Measurements from ENCODE around the gene USP34.
A peak's percentile ranks its signal among the peaks of the same experiment; 100 is the strongest.
"Not testable (repeated sequence)": the region's sequence is repeated elsewhere in the genome, so short reads cannot be mapped to it uniquely, and the experiment has no call there.

Gene USP34

GRCh38 chr2:61470965-61471904 is at the start of gene USP34:
TSS of gene USP34 (minus strand) at chr2:61471087. CDS start at chr2:61470692, 395 bp downstream.
- Histone ChIP-seq H3K36me3 (ENCODE audit: control insufficient read depth, insufficient read depth, low read length) (no peaks in the 10 kb centered on the region), H3K4me1 (ENCODE audit: control insufficient read depth, insufficient read depth, low read length) (peaks cover 6% of the 10 kb centered on the region), H3K9ac (ENCODE audit: low read depth, low read length) (peak within 1 kb of the TSS; percentile 97), H3K27me3 (ENCODE audit: control insufficient read depth, insufficient read depth, low read length) (no peaks in the 10 kb centered on the region), H3K9me3 (ENCODE audit: control insufficient read depth, insufficient read depth, low read length) (no peaks in the 10 kb centered on the region), H3K4me3 (ENCODE audit: low read depth, low read length) (peak within 1 kb of the TSS; percentile 68)

- Histone ChIP-seq H3K36me3 (ENCODE audit: control insufficient read depth, insufficient read depth, low read length) (peaks cover 27% of the 10 kb centered on the region), H3K9me3 (ENCODE audit: control insufficient read depth, insufficient read depth, low read length) (no peaks in the 10 kb centered on the region), H3K4me3 (ENCODE audit: low read depth, low read length) (no peak overlapping the region), H3K9ac (ENCODE audit: low read depth, low read length) (no peak overlapping the region), H3K27me3 (ENCODE audit: control insufficient read depth, insufficient read depth, low read length) (no peaks in the 10 kb centered on the region), H3K4me1 (ENCODE audit: control insufficient read depth, insufficient read depth, low read length) (no peaks in the 10 kb centered on the region)
These were observed 49.4 kb upstream of the USP34 start for GRCh38 chr2:61520261-61520660.

- no peak overlapping the region for H3K4me3 ChIP-seq (ENCODE audit: low read depth, low read length)
- peaks cover 31% of the 10 kb centered on the region for H3K36me3 ChIP-seq (ENCODE audit: control insufficient read depth, insufficient read depth, low read length)
- no peak overlapping the region for H3K9ac ChIP-seq (ENCODE audit: low read depth, low read length)
- no peaks in the 10 kb centered on the region for H3K27me3 ChIP-seq (ENCODE audit: control insufficient read depth, insufficient read depth, low read length)
- H3K4me1 ChIP-seq (ENCODE audit: control insufficient read depth, insufficient read depth, low read length): no peaks in the 10 kb centered on the region
- no peaks in the 10 kb centered on the region for H3K9me3 ChIP-seq (ENCODE audit: control insufficient read depth, insufficient read depth, low read length)
These were observed 42.0 kb upstream of the USP34 start for GRCh38 chr2:61512768-61513398.

- Histone ChIP-seq H3K36me3 (ENCODE audit: control insufficient read depth, insufficient read depth, low read length) (peaks cover 26% of the 10 kb centered on the region), H3K27me3 (ENCODE audit: control insufficient read depth, insufficient read depth, low read length) (no peaks in the 10 kb centered on the region), H3K9ac (ENCODE audit: low read depth, low read length) (no peak overlapping the region), H3K9me3 (ENCODE audit: control insufficient read depth, insufficient read depth, low read length) (no peaks in the 10 kb centered on the region), H3K4me3 (ENCODE audit: low read depth, low read length) (no peak overlapping the region), H3K4me1 (ENCODE audit: control insufficient read depth, insufficient read depth, low read length) (no peaks in the 10 kb centered on the region)
These were observed 40.1 kb upstream of the USP34 start for GRCh38 chr2:61510674-61511671.

GRCh38 chr2:61504949-61505348 is 34.1 kb upstream of the USP34 start:
- Histone ChIP-seq H3K4me1 (ENCODE audit: control insufficient read depth, insufficient read depth, low read length) (no peaks in the 10 kb centered on the region), H3K27me3 (ENCODE audit: control insufficient read depth, insufficient read depth, low read length) (no peaks in the 10 kb centered on the region), H3K9me3 (ENCODE audit: control insufficient read depth, insufficient read depth, low read length) (no peaks in the 10 kb centered on the region), H3K4me3 (ENCODE audit: low read depth, low read length) (no peak overlapping the region), H3K9ac (ENCODE audit: low read depth, low read length) (no peak overlapping the region), H3K36me3 (ENCODE audit: control insufficient read depth, insufficient read depth, low read length) (peaks cover 30% of the 10 kb centered on the region)

GRCh38 chr2:61499060-61499459 is 28.2 kb upstream of the USP34 start:
- H3K4me1 ChIP-seq (ENCODE audit: control insufficient read depth, insufficient read depth, low read length): no peaks in the 10 kb centered on the region
- H3K27me3 ChIP-seq (ENCODE audit: control insufficient read depth, insufficient read depth, low read length): no peaks in the 10 kb centered on the region
- H3K36me3 ChIP-seq (ENCODE audit: control insufficient read depth, insufficient read depth, low read length): peaks cover 56% of the 10 kb centered on the region
- H3K9me3 ChIP-seq (ENCODE audit: control insufficient read depth, insufficient read depth, low read length): no peaks in the 10 kb centered on the region
- H3K4me3 ChIP-seq (ENCODE audit: low read depth, low read length): no peak overlapping the region
- H3K9ac ChIP-seq (ENCODE audit: low read depth, low read length): no peak overlapping the region

- H3K9me3 ChIP-seq (ENCODE audit: control insufficient read depth, insufficient read depth, low read length): no peaks in the 10 kb centered on the region
- H3K4me3 ChIP-seq (ENCODE audit: low read depth, low read length): no peak overlapping the region
- H3K36me3 ChIP-seq (ENCODE audit: control insufficient read depth, insufficient read depth, low read length): peaks cover 69% of the 10 kb centered on the region
- no peaks in the 10 kb centered on the region for H3K4me1 ChIP-seq (ENCODE audit: control insufficient read depth, insufficient read depth, low read length)
- no peaks in the 10 kb centered on the region for H3K27me3 ChIP-seq (ENCODE audit: control insufficient read depth, insufficient read depth, low read length)
- no peak overlapping the region for H3K9ac ChIP-seq (ENCODE audit: low read depth, low read length)
These were observed 22.6 kb upstream of the USP34 start for GRCh38 chr2:61493523-61493942.

GRCh38 chr2:61492476-61492875 is 21.6 kb upstream of the USP34 start:
- peaks cover 60% of the 10 kb centered on the region for H3K36me3 ChIP-seq (ENCODE audit: control insufficient read depth, insufficient read depth, low read length)
- H3K9me3 ChIP-seq (ENCODE audit: control insufficient read depth, insufficient read depth, low read length): no peaks in the 10 kb centered on the region
- no peak overlapping the region for H3K4me3 ChIP-seq (ENCODE audit: low read depth, low read length)
- no peaks in the 10 kb centered on the region for H3K4me1 ChIP-seq (ENCODE audit: control insufficient read depth, insufficient read depth, low read length)
- no peaks in the 10 kb centered on the region for H3K27me3 ChIP-seq (ENCODE audit: control insufficient read depth, insufficient read depth, low read length)
- no peak overlapping the region for H3K9ac ChIP-seq (ENCODE audit: low read depth, low read length)

- Histone ChIP-seq H3K9ac (ENCODE audit: low read depth, low read length) (no peak overlapping the region), H3K36me3 (ENCODE audit: control insufficient read depth, insufficient read depth, low read length) (peaks cover 44% of the 10 kb centered on the region), H3K4me1 (ENCODE audit: control insufficient read depth, insufficient read depth, low read length) (no peaks in the 10 kb centered on the region), H3K4me3 (ENCODE audit: low read depth, low read length) (no peak overlapping the region), H3K9me3 (ENCODE audit: control insufficient read depth, insufficient read depth, low read length) (no peaks in the 10 kb centered on the region), H3K27me3 (ENCODE audit: control insufficient read depth, insufficient read depth, low read length) (no peaks in the 10 kb centered on the region)
These were observed 14.4 kb upstream of the USP34 start for GRCh38 chr2:61485281-61485680.

- no peak overlapping the region for H3K4me3 ChIP-seq (ENCODE audit: low read depth, low read length)
- no peaks in the 10 kb centered on the region for H3K27me3 ChIP-seq (ENCODE audit: control insufficient read depth, insufficient read depth, low read length)
- H3K9me3 ChIP-seq (ENCODE audit: control insufficient read depth, insufficient read depth, low read length): no peaks in the 10 kb centered on the region
- peaks cover 28% of the 10 kb centered on the region for H3K36me3 ChIP-seq (ENCODE audit: control insufficient read depth, insufficient read depth, low read length)
- no peak overlapping the region for H3K9ac ChIP-seq (ENCODE audit: low read depth, low read length)
- H3K4me1 ChIP-seq (ENCODE audit: control insufficient read depth, insufficient read depth, low read length): no peaks in the 10 kb centered on the region
These were observed 7.2 kb upstream of the USP34 start for GRCh38 chr2:61478086-61478485.

- peaks cover 19% of the 10 kb centered on the region for H3K36me3 ChIP-seq (ENCODE audit: control insufficient read depth, insufficient read depth, low read length)
- H3K4me1 ChIP-seq (ENCODE audit: control insufficient read depth, insufficient read depth, low read length); H3K9ac ChIP-seq (ENCODE audit: low read depth, low read length); H3K9me3 ChIP-seq (ENCODE audit: control insufficient read depth, insufficient read depth, low read length); H3K27me3 ChIP-seq (ENCODE audit: control insufficient read depth, insufficient read depth, low read length); H3K4me3 ChIP-seq (ENCODE audit: low read depth, low read length): not testable (repeated sequence)
These were observed 6.2 kb upstream of the USP34 start for GRCh38 chr2:61476929-61477589.
